Measurements from ENCODE around the gene TMEM178B.

Gene TMEM178B

GRCh38 chr7:141238596-141239243 is 164.9 kb downstream of the TMEM178B start:
- no peaks in the 10 kb centered on the region for H3K79me1 ChIP-seq (ENCODE audit: low read depth, low read length)
- H3K9me3 ChIP-seq (replicated peaks in 1 of 2; ENCODE audit: control insufficient read depth in 2 of 2, insufficient read depth in 1 of 2, low read depth in 1 of 2, low read length in 2 of 2) = no peaks in the 10 kb centered on the region
- no peaks in the 10 kb centered on the region for H3K36me3 ChIP-seq (replicated peaks in 1 of 2; ENCODE audit: control insufficient read depth in 2 of 2, insufficient read depth in 2 of 2, low read length in 2 of 2)
- H2BK5ac ChIP-seq (ENCODE audit: low read length) = no peak overlapping the region
- no peak overlapping the region for H3K23ac ChIP-seq (ENCODE audit: low read depth, low read length, poor library complexity)
- H3K4me3 ChIP-seq (ENCODE audit: low read length in 2 of 2) = no peak overlapping the region
- no peak overlapping the region for H2BK120ac ChIP-seq (ENCODE audit: low read depth, low read length)
- no peak overlapping the region for H3K14ac ChIP-seq (ENCODE audit: low read length)
- peaks cover 0 to 6% of the 10 kb centered on the region in 2 donors for H3K4me1 ChIP-seq (ENCODE audit: control insufficient read depth in 2 of 2, insufficient read depth in 1 of 2, low read depth in 1 of 2, low read length in 2 of 2)
- no peak overlapping the region for H2AK5ac ChIP-seq (ENCODE audit: low read depth, low read length)
- no peak overlapping the region for H2BK15ac ChIP-seq (ENCODE audit: low read length)
- H3K27me3 ChIP-seq (ENCODE audit: control insufficient read depth in 3 of 3, insufficient read depth in 3 of 3, low read depth in 1 of 3, low read length in 3 of 3) = no peaks in the 10 kb centered on the region
- no peak overlapping the region for H3K9ac ChIP-seq (ENCODE audit: low read depth, low read length, poor library complexity)
- WGBS, 2 donors (ENCODE audit: extremely low coverage in 2 of 2, insufficient read length in 2 of 2, insufficient replicate concordance in 1 of 2) = no CpG with 5 or more reads among the region's 10 CpGs
- H4K8ac ChIP-seq (ENCODE audit: low read depth, low read length) = no peak overlapping the region
- H3K18ac ChIP-seq (ENCODE audit: low read length) = no peak overlapping the region
- no peak overlapping the region for H3K4ac ChIP-seq (ENCODE audit: low read length)
- no peak overlapping the region for H2AFZ ChIP-seq (ENCODE audit: low read length)
- no peak overlapping the region for H3K27ac ChIP-seq (replicated peaks; ENCODE audit: low read length)
- no peak overlapping the region for H3K4me2 ChIP-seq (ENCODE audit: insufficient read depth, low read length, poor library complexity, severe bottlenecking)
- H4K91ac ChIP-seq (ENCODE audit: low read depth, low read length, poor library complexity) = no peak overlapping the region
- DNase-seq (ENCODE audit: low spot score) = no peak
- H2BK12ac ChIP-seq (ENCODE audit: low read length) = no peak overlapping the region

- no peak overlapping the region for H3K18ac ChIP-seq (ENCODE audit: low read length)
- H3K14ac ChIP-seq (ENCODE audit: low read length) = no peak overlapping the region
- H2AFZ ChIP-seq (ENCODE audit: low read length) = no peak overlapping the region
- no peak overlapping the region for H2AK5ac ChIP-seq (ENCODE audit: low read depth, low read length)
- H3K23ac ChIP-seq (ENCODE audit: low read depth, low read length, poor library complexity) = no peak overlapping the region
- no peak overlapping the region for H3K4ac ChIP-seq (ENCODE audit: low read length)
- H3K27me3 ChIP-seq (ENCODE audit: control insufficient read depth in 3 of 3, insufficient read depth in 3 of 3, low read depth in 1 of 3, low read length in 3 of 3) = no peaks in the 10 kb centered on the region
- H3K9ac ChIP-seq (ENCODE audit: low read depth, low read length, poor library complexity) = no peak overlapping the region
- no peak overlapping the region for H3K4me3 ChIP-seq (ENCODE audit: low read length in 2 of 2)
- H3K27ac ChIP-seq (replicated peaks; ENCODE audit: low read length) = no peak overlapping the region
- peaks cover 0 to 6% of the 10 kb centered on the region in 2 donors for H3K4me1 ChIP-seq (ENCODE audit: control insufficient read depth in 2 of 2, insufficient read depth in 1 of 2, low read depth in 1 of 2, low read length in 2 of 2)
- no peak overlapping the region for H2BK12ac ChIP-seq (ENCODE audit: low read length)
- no peak for DNase-seq (ENCODE audit: low spot score)
- no peaks in the 10 kb centered on the region for H3K36me3 ChIP-seq (replicated peaks in 1 of 2; ENCODE audit: control insufficient read depth in 2 of 2, insufficient read depth in 2 of 2, low read length in 2 of 2)
- no peak overlapping the region for H3K4me2 ChIP-seq (ENCODE audit: insufficient read depth, low read length, poor library complexity, severe bottlenecking)
- H2BK15ac ChIP-seq (ENCODE audit: low read length) = no peak overlapping the region
- no peaks in the 10 kb centered on the region for H3K79me1 ChIP-seq (ENCODE audit: low read depth, low read length)
- no peak overlapping the region for H2BK5ac ChIP-seq (ENCODE audit: low read length)
- no peak overlapping the region for H4K91ac ChIP-seq (ENCODE audit: low read depth, low read length, poor library complexity)
- H4K8ac ChIP-seq (ENCODE audit: low read depth, low read length) = no peak overlapping the region
- H3K9me3 ChIP-seq (replicated peaks in 1 of 2; ENCODE audit: control insufficient read depth in 2 of 2, insufficient read depth in 1 of 2, low read depth in 1 of 2, low read length in 2 of 2) = no peaks in the 10 kb centered on the region
- WGBS, 2 donors (ENCODE audit: extremely low coverage in 2 of 2, insufficient read length in 2 of 2, insufficient replicate concordance in 1 of 2) = no CpG with 5 or more reads among the region's 2 CpGs
- H2BK120ac ChIP-seq (ENCODE audit: low read depth, low read length) = no peak overlapping the region
Measured at GRCh38 chr7:141239661-141240060, 165.8 kb downstream of the TMEM178B start.

- Histone ChIP-seq H3K4me1 (ENCODE audit: control insufficient read depth in 2 of 2, insufficient read depth in 1 of 2, low read depth in 1 of 2, low read length in 2 of 2) (peaks cover 0 to 6% of the 10 kb centered on the region in 2 donors), H2BK15ac (ENCODE audit: low read length) (no peak overlapping the region), H3K4ac (ENCODE audit: low read length) (no peak overlapping the region), H2AFZ (ENCODE audit: low read length) (no peak overlapping the region), H3K4me2 (ENCODE audit: insufficient read depth, low read length, poor library complexity, severe bottlenecking) (no peak overlapping the region), H2BK12ac (ENCODE audit: low read length) (no peak overlapping the region), H3K14ac (ENCODE audit: low read length) (no peak overlapping the region), H3K27me3 (ENCODE audit: control insufficient read depth in 3 of 3, insufficient read depth in 3 of 3, low read depth in 1 of 3, low read length in 3 of 3) (no peaks in the 10 kb centered on the region), H2BK120ac (ENCODE audit: low read depth, low read length) (no peak overlapping the region), H4K91ac (ENCODE audit: low read depth, low read length, poor library complexity) (no peak overlapping the region), H3K79me1 (ENCODE audit: low read depth, low read length) (no peaks in the 10 kb centered on the region), H2BK5ac (ENCODE audit: low read length) (no peak overlapping the region), H3K4me3 (ENCODE audit: low read length in 2 of 2) (no peak overlapping the region), H4K8ac (ENCODE audit: low read depth, low read length) (no peak overlapping the region), H3K23ac (ENCODE audit: low read depth, low read length, poor library complexity) (no peak overlapping the region), H3K9ac (ENCODE audit: low read depth, low read length, poor library complexity) (no peak overlapping the region), H3K27ac (replicated peaks; ENCODE audit: low read length) (no peak overlapping the region), H3K36me3 (replicated peaks in 1 of 2; ENCODE audit: control insufficient read depth in 2 of 2, insufficient read depth in 2 of 2, low read length in 2 of 2) (no peaks in the 10 kb centered on the region), H3K9me3 (replicated peaks in 1 of 2; ENCODE audit: control insufficient read depth in 2 of 2, insufficient read depth in 1 of 2, low read depth in 1 of 2, low read length in 2 of 2) (no peaks in the 10 kb centered on the region), H2AK5ac (ENCODE audit: low read depth, low read length) (no peak overlapping the region), H3K18ac (ENCODE audit: low read length) (no peak overlapping the region)
- DNase-seq (ENCODE audit: low spot score) = no peak
- WGBS, 2 donors (ENCODE audit: extremely low coverage in 2 of 2, insufficient read length in 2 of 2, insufficient replicate concordance in 1 of 2) = no CpG with 5 or more reads among the region's 5 CpGs
Measured at GRCh38 chr7:141242568-141242967, 168.7 kb downstream of the TMEM178B start.

GRCh38 chr7:141243368-141243767 is 169.5 kb downstream of the TMEM178B start:
- Histone ChIP-seq H3K9ac (ENCODE audit: low read depth, low read length, poor library complexity) (no peak overlapping the region), H3K4me2 (ENCODE audit: insufficient read depth, low read length, poor library complexity, severe bottlenecking) (no peak overlapping the region), H3K27ac (replicated peaks; ENCODE audit: low read length) (no peak overlapping the region), H2BK5ac (ENCODE audit: low read length) (no peak overlapping the region), H2BK15ac (ENCODE audit: low read length) (no peak overlapping the region), H2AK5ac (ENCODE audit: low read depth, low read length) (no peak overlapping the region), H4K8ac (ENCODE audit: low read depth, low read length) (no peak overlapping the region), H2AFZ (ENCODE audit: low read length) (no peak overlapping the region), H3K23ac (ENCODE audit: low read depth, low read length, poor library complexity) (no peak overlapping the region), H4K91ac (ENCODE audit: low read depth, low read length, poor library complexity) (no peak overlapping the region), H3K79me1 (ENCODE audit: low read depth, low read length) (no peaks in the 10 kb centered on the region), H3K4ac (ENCODE audit: low read length) (no peak overlapping the region), H3K27me3 (ENCODE audit: control insufficient read depth in 3 of 3, insufficient read depth in 3 of 3, low read depth in 1 of 3, low read length in 3 of 3) (no peaks in the 10 kb centered on the region), H2BK12ac (ENCODE audit: low read length) (no peak overlapping the region), H3K4me1 (ENCODE audit: control insufficient read depth in 2 of 2, insufficient read depth in 1 of 2, low read depth in 1 of 2, low read length in 2 of 2) (peaks cover 0 to 6% of the 10 kb centered on the region in 2 donors), H3K9me3 (replicated peaks in 1 of 2; ENCODE audit: control insufficient read depth in 2 of 2, insufficient read depth in 1 of 2, low read depth in 1 of 2, low read length in 2 of 2) (no peaks in the 10 kb centered on the region), H3K36me3 (replicated peaks in 1 of 2; ENCODE audit: control insufficient read depth in 2 of 2, insufficient read depth in 2 of 2, low read length in 2 of 2) (no peaks in the 10 kb centered on the region), H3K14ac (ENCODE audit: low read length) (no peak overlapping the region), H2BK120ac (ENCODE audit: low read depth, low read length) (no peak overlapping the region), H3K18ac (ENCODE audit: low read length) (no peak overlapping the region), H3K4me3 (ENCODE audit: low read length in 2 of 2) (no peak overlapping the region)
- no peak for DNase-seq (ENCODE audit: low spot score)
- no CpG with 5 or more reads among the region's 8 CpGs for WGBS, 2 donors (ENCODE audit: extremely low coverage in 2 of 2, insufficient read length in 2 of 2, insufficient replicate concordance in 1 of 2)
